ENCODE results near the gene STAT6.

GRCh38 chr12:57130941-57131340 is 19.8 kb upstream of the STAT6 start:
- no peak for TF ChIP-seq CTCF (IDR thresholded peaks at IDR 0.05; ENCODE audit: low read length)
- TF ChIP-seq EZH2 (IDR thresholded peaks at IDR 0.05; ENCODE audit: borderline replicate concordance, low read length), result no peak
